Loucy (cell line): ENCODE measurements around the gene NFYB.

Experiments used
- H2AFZ ChIP-seq: fragments of 200-600 bp; sonication (generic); 2 replicates; pipeline ENCODE4 v1.6.0; 2016; ENCODE audit warnings: antibody characterized with exemption, mild to moderate bottlenecking, low read length, moderate library complexity
- H3F3A ChIP-seq: fragments of 200-600 bp; 2 replicates; pipeline ENCODE4 v1.6.0; 2016; ENCODE audit warnings: antibody characterized with exemption, low read depth, mild to moderate bottlenecking
- H3K27me3 ChIP-seq: fragments of 200-600 bp; sonication (generic); 2 replicates; pipeline ENCODE4 v1.6.1; 2014; ENCODE audit warnings: low read length, mild to moderate bottlenecking; ENCODE audit not compliant: insufficient read depth, poor library complexity, severe bottlenecking
- H3K36me3 ChIP-seq: fragments of 200-600 bp; sonication (generic); 2 replicates; pipeline ENCODE4 v1.6.1; 2016; ENCODE audit warnings: low read length; ENCODE audit not compliant: insufficient read depth
- H3K4me1 ChIP-seq: fragments of 200-600 bp; sonication (generic); 2 replicates; pipeline ENCODE4 v1.5.1; 2014; ENCODE audit warnings: low read length, mild to moderate bottlenecking; ENCODE audit not compliant: insufficient read depth, poor library complexity, severe bottlenecking
- H3K4me2 ChIP-seq: fragments of 200-600 bp; sonication (generic); 2 replicates; pipeline ENCODE4 v1.6.0; 2014; ENCODE audit warnings: antibody characterized with exemption, low read length, low read depth, mild to moderate bottlenecking; ENCODE audit not compliant: poor library complexity, severe bottlenecking
- H3K4me3 ChIP-seq: fragments of 200-600 bp; sonication (generic); 2 replicates; pipeline ENCODE4 v1.5.1; 2014; ENCODE audit warnings: low read length, mild to moderate bottlenecking, mixed read lengths; ENCODE audit not compliant: poor library complexity, severe bottlenecking
- H3K79me2 ChIP-seq: fragments of 200-600 bp; sonication (generic); 2 replicates; pipeline ENCODE4 v1.6.1; 2014; ENCODE audit warnings: low read length; ENCODE audit not compliant: insufficient read depth
- H3K9ac ChIP-seq: fragments of 200-600 bp; sonication (generic); 2 replicates; pipeline ENCODE4 v1.6.0; 2014; ENCODE audit warnings: mild to moderate bottlenecking, low read depth, low read length, moderate library complexity; ENCODE audit not compliant: poor library complexity, severe bottlenecking
- H3K9me2 ChIP-seq: fragments of 200-600 bp; sonication (generic); replicated peaks from 2 replicates; pipeline ENCODE4 v1.6.1; 2016; ENCODE audit warnings: low read depth, low read length, mixed read lengths
- H3K9me3 ChIP-seq: fragments of 200-600 bp; sonication (generic); 2 replicates; pipeline ENCODE4 v1.6.1; 2014; ENCODE audit warnings: mild to moderate bottlenecking, antibody characterized with exemption, low read length, low read depth; ENCODE audit not compliant: insufficient read depth
- H4K20me1 ChIP-seq: fragments of 200-600 bp; sonication (generic); 2 replicates; pipeline ENCODE4 v1.6.0; 2014; ENCODE audit warnings: antibody characterized with exemption, low read length, mild to moderate bottlenecking; ENCODE audit not compliant: insufficient read depth, poor library complexity, severe bottlenecking
- CTCF ChIP-seq: fragments of 200-600 bp; sonication (generic); conservative IDR thresholded peaks from 2 replicates; pipeline ENCODE4 v1.5.1; 2014; ENCODE audit warnings: mild to moderate bottlenecking, antibody characterized with exemption, low read length
- EZH2phosphoT487 ChIP-seq: fragments of 200-600 bp; IDR thresholded peaks from 2 replicates; pipeline ENCODE4 v1.6.1; 2018; ENCODE audit warnings: antibody characterized with exemption, mild to moderate bottlenecking, moderate library complexity, borderline replicate concordance

Gene NFYB

DNA sequence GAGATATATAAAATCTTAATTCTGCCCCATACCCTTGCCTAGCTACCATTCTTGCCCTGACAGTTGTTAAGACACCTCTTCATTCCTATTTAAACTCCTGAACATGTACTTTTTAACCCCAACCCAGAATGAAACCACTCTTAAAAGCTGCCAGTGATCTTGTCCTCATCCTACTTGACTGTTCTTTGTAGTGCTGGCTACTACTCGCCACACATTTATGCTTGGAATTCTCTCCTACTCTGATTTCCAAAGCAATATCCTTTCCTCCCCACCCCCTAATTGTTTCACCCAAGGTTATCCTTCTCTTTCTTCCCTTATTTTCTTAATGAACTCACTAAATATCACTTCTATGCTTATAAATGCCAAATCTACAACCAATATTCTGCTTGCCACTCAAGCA, 4.1 kb downstream of the NFYB start:
- H3F3A ChIP-seq = no peaks in the 10 kb centered on the region

DNA sequence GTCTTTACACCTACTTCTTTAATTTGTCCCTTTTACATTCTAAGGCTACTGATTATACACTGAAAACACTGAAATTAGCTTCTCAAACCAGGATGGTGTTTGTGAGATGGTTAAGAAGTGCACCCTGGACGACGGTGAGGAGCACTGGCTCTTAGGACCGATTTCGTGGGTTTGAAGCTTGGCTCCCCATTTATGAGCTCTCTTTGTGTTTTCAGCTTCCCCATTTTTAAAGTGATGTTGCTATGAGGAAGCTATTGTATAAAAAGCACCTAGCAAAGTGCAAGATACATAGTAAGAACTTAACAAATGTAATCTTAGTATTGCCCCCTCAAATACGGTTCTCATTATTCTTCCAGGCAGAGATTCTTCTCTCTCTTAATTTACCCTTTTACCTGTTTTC, 4.7 kb downstream of the NFYB start:
- peaks cover 83% of the 10 kb centered on the region for H3K79me2 ChIP-seq
- H3K9me3 ChIP-seq = no peaks in the 10 kb centered on the region
- H3K36me3 ChIP-seq = peaks cover 11% of the 10 kb centered on the region; the same call in 1 of the 2 replicates
- H3K27me3 ChIP-seq = no peaks in the 10 kb centered on the region
- peak overlapping the region; percentile 98 for H3K4me2 ChIP-seq
- peaks cover 17% of the 10 kb centered on the region for H4K20me1 ChIP-seq
- H3K9me2 ChIP-seq = no peaks in the 10 kb centered on the region
- H3K4me1 ChIP-seq = peaks cover 62% of the 10 kb centered on the region
- no peak for TF ChIP-seq CTCF
- no peak for TF ChIP-seq EZH2phosphoT487
- no peak overlapping the region for H2AFZ ChIP-seq
- no peaks in the 10 kb centered on the region for H3F3A ChIP-seq
- H3K4me3 ChIP-seq = peak overlapping the region; percentile 3
- H3K9ac ChIP-seq = no peak overlapping the region

More for the DNA sequence above, 4.1 kb downstream of the NFYB start:
- TF ChIP-seq CTCF = no peak
- no peak for TF ChIP-seq EZH2phosphoT487
- no peaks in the 10 kb centered on the region for H3K27me3 ChIP-seq
- H3K4me1 ChIP-seq = peaks cover 68% of the 10 kb centered on the region
- peaks cover 10% of the 10 kb centered on the region; the same call in 1 of the 2 replicates for H3K36me3 ChIP-seq
- H3K79me2 ChIP-seq = peaks cover 83% of the 10 kb centered on the region
- H3K4me3 ChIP-seq = no peak overlapping the region
- H3K9me3 ChIP-seq = no peaks in the 10 kb centered on the region
- peak overlapping the region; percentile 98 for H3K4me2 ChIP-seq
- peak overlapping the region; percentile 91 for H3K9ac ChIP-seq
- H4K20me1 ChIP-seq = peaks cover 17% of the 10 kb centered on the region
- H3K9me2 ChIP-seq = no peaks in the 10 kb centered on the region
- no peak overlapping the region for H2AFZ ChIP-seq

DNA sequence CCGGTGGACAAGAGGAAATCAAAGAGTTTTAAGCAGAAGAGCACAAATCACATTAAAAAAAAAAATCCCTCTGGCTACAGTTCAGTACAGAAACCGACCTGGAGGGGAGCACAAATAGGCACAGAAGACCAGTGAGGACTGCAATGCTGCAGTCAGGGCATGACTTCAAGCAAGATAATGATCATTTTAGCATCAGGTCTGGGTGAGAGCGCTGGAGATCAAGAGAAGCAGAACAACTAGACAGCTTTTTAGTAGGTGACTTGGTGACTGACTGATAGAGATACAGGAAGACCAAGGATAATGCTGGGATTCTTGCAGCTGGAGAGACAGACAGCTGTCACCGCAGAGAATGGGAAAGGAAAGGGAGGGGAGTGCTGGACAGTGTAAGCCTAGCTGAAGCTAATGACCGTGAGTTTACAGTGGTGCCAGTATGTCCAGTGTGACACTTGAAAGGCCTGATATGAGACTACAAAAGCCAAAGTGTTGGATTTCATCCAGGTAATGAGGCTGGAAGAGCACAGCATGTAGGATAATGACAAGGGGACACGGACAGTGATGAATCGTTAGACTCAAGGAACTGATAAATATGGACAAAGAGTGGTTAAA, 5.6 kb downstream of the NFYB start:
- Histone ChIP-seq H3K9me3 (no peaks in the 10 kb centered on the region), H3K9me2 (no peaks in the 10 kb centered on the region), H3K4me3 (no peak overlapping the region), H3K36me3 (peaks cover 19% of the 10 kb centered on the region; the same call in 1 of the 2 replicates), H4K20me1 (peaks cover 17% of the 10 kb centered on the region), H2AFZ (no peak overlapping the region), H3K9ac (peak overlapping the region; percentile 1), H3K79me2 (peaks cover 86% of the 10 kb centered on the region), H3K4me1 (peaks cover 62% of the 10 kb centered on the region), H3F3A (no peaks in the 10 kb centered on the region), H3K4me2 (peak overlapping the region; percentile 98), H3K27me3 (no peaks in the 10 kb centered on the region)
- TF ChIP-seq EZH2phosphoT487 (no peak), CTCF (no peak)
